GM18502 (cell line): ENCODE data around the gene SLC25A43.
"Not testable (repeated sequence)": the region's sequence is repeated elsewhere in the genome, so short reads cannot be mapped to it uniquely, and the experiment has no call there.

Experiments
- ATAC-seq: cut with Tn5 transposase; IDR thresholded peaks from one replicate; pipeline ENCODE4 v1.9.1; 2021; ENCODE audit warnings: mild to moderate bottlenecking; ENCODE audit not compliant: unreplicated experiment, poor library complexity

SLC25A43 gene

GRCh38 chrX:119493851-119494495 is 94.8 kb downstream of the SLC25A43 start:
- not testable (repeated sequence) for ATAC-seq

GRCh38 chrX:119495734-119496726 is 96.9 kb downstream of the SLC25A43 start:
- no peak for ATAC-seq

GRCh38 chrX:119497185-119497584 is 98.0 kb downstream of the SLC25A43 start:
- ATAC-seq = no peak

GRCh38 chrX:119500061-119500800 is 101.1 kb downstream of the SLC25A43 start:
- no peak for ATAC-seq

GRCh38 chrX:119501511-119502148 is 102.5 kb downstream of the SLC25A43 start:
- ATAC-seq = no peak

- ATAC-seq = no peak
Observed at GRCh38 chrX:119502727-119503483, 103.8 kb downstream of the SLC25A43 start.

- ATAC-seq = no peak
Observed at GRCh38 chrX:119503484-119503861, 104.3 kb downstream of the SLC25A43 start.
